Anterior cingulate cortex (tissue), 58 donors: ENCODE results near the gene PPL.

Experiments used
- DNase-seq, 58 donors: peaks; one replicate each; lab custom pipeline; 2025; lab: John Stamatoyannopoulos, UW

Gene PPL

GRCh38 chr16:4873091-4873490 lies 63.9 kb downstream of the PPL start:
- DNase-seq = no peak

- DNase-seq = no peak
These were observed 65.9 kb downstream of the PPL start for GRCh38 chr16:4871071-4871470.

GRCh38 chr16:4870138-4870671 lies 66.7 kb downstream of the PPL start:
- DNase-seq = peak in 20 of 58 donors; percentile 5 to 74 (median 28)

- DNase-seq = no peak
These were observed 67.7 kb downstream of the PPL start for GRCh38 chr16:4869147-4869805.

- no peak for DNase-seq
These were observed 68.4 kb downstream of the PPL start for GRCh38 chr16:4868535-4868934.

GRCh38 chr16:4868026-4868425 lies 68.9 kb downstream of the PPL start:
- peak in 2 of 58 donors; percentile 20 for DNase-seq

- DNase-seq = no peak
These were observed 70.4 kb downstream of the PPL start for GRCh38 chr16:4866586-4866985.

- DNase-seq = no peak
These were observed 71.6 kb downstream of the PPL start for GRCh38 chr16:4865231-4865860.

GRCh38 chr16:4864728-4865127 lies 72.2 kb downstream of the PPL start:
- DNase-seq = no peak

GRCh38 chr16:4862639-4863038 lies 74.3 kb downstream of the PPL start:
- DNase-seq = no peak

- DNase-seq = no peak
These were observed 76.1 kb downstream of the PPL start for GRCh38 chr16:4860727-4861342.

GRCh38 chr16:4859900-4860255 lies 77.1 kb downstream of the PPL start:
- no peak for DNase-seq

GRCh38 chr16:4859190-4859899 lies 77.6 kb downstream of the PPL start:
- DNase-seq = no peak

- DNase-seq = no peak
These were observed 81.1 kb downstream of the PPL start for GRCh38 chr16:4855804-4856203.

GRCh38 chr16:4855371-4855770 lies 81.6 kb downstream of the PPL start:
- no peak for DNase-seq

GRCh38 chr16:4852221-4852872 lies 84.6 kb downstream of the PPL start:
- no peak for DNase-seq

GRCh38 chr16:4850211-4850610 lies 86.7 kb downstream of the PPL start:
- DNase-seq = no peak

- peak in 11 of 58 donors; percentile 3 to 48 (median 16) for DNase-seq
These were observed 89.0 kb downstream of the PPL start for GRCh38 chr16:4847774-4848587.

GRCh38 chr16:4846901-4847773 lies 89.8 kb downstream of the PPL start, which contains the start of the genes GLYR1 and UBN1:
Gene GLYR1 (minus strand): TSS chr16:4847288. CDS start chr16:4847265, 23 bp downstream.
Gene UBN1 (plus strand): TSS chr16:4847481. CDS start chr16:4852918, 5,437 bp downstream.
- DNase-seq = peak; percentile 74 to 100 (median 97)
